ENCODE measurements around the gene ABLIM1.

Gene ABLIM1

DNA sequence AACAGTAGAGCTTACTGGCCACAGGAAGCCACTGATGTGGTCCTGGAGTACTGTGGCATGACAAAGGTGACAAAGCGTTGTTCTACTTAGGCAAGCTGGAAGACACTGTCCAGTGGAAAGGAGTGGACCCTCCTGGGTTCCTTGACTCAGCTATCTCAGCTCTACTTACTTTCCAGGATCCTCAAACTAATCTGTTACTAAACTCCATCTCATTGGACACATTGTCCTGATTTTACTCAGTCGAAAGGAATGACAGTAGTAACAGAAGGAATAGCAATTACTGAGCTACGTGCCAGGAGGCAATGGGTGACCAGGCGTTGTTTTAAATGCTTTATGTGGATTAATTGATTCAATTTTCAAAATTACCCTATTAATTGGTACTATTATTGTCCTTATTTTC is 41.6 kb downstream of the ABLIM1 start:
- no peak for TF ChIP-seq FOXP2 (optimal IDR thresholded peaks at IDR 0.05; ENCODE audit: borderline replicate concordance, extremely low read depth, extremely low read length, insufficient read depth)
- no peak for TF ChIP-seq TAF1 (IDR thresholded peaks at IDR 0.05; ENCODE audit: borderline replicate concordance, insufficient read depth, low read length)
- TF ChIP-seq POLR2AphosphoS5 (IDR thresholded peaks at IDR 0.05; ENCODE audit: low read depth, low read length), result no peak
- TF ChIP-seq SIN3A (IDR thresholded peaks at IDR 0.05; ENCODE audit: borderline replicate concordance, insufficient read depth, low read length), result no peak
- TF ChIP-seq REST (IDR thresholded peaks at IDR 0.05; ENCODE audit: insufficient read depth in 1 of 2, low read depth in 2 of 2, low read length in 2 of 2), result no peak

DNA sequence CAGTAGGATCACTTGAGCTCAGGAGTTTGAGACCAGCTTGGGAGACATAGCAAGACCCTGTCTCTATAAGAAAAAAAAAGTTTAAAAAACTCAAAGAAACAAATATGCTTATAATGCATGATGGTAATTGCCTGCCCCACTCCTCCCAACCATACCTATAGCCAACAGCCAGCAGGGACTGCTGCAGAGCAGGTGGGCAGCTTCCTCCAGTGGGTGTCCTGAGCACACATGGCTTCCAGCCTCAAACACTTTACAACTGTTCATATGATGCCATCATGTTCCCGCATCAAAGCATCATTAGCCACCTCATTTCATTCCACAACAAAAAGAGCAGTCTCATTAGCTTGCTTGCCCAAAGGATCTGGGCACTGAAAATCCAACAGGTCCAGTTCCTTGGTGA is 42.0 kb downstream of the ABLIM1 start:
- TF ChIP-seq SIN3A (IDR thresholded peaks at IDR 0.05; ENCODE audit: borderline replicate concordance, insufficient read depth, low read length) (no peak), REST (IDR thresholded peaks at IDR 0.05; ENCODE audit: insufficient read depth in 1 of 2, low read depth in 2 of 2, low read length in 2 of 2) (no peak), FOXP2 (optimal IDR thresholded peaks at IDR 0.05; ENCODE audit: borderline replicate concordance, extremely low read depth, extremely low read length, insufficient read depth) (no peak), POLR2AphosphoS5 (IDR thresholded peaks at IDR 0.05; ENCODE audit: low read depth, low read length) (no peak), TAF1 (IDR thresholded peaks at IDR 0.05; ENCODE audit: borderline replicate concordance, insufficient read depth, low read length) (no peak)

DNA sequence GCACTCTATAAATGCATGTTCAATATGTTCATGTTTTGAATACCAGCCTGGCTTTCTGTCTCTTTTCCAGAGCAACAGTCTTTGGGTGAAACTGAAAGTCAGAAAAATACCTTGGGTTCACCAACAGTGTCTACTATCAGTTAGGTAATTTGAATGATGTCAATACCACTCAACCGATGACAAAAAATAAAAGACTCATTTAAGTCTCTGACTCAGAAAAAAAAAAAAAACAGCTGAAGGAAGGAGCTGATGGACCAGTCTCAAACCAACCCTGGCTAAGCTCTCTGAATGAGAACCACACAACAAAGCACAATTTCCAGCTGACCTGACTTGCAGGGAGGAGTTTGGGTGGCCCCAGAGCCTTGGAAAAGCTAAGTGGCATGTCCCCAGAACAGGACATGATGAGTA is 42.5 kb downstream of the ABLIM1 start:
- TF ChIP-seq POLR2AphosphoS5 (IDR thresholded peaks at IDR 0.05; ENCODE audit: low read depth, low read length) (no peak), TAF1 (IDR thresholded peaks at IDR 0.05; ENCODE audit: borderline replicate concordance, insufficient read depth, low read length) (no peak), FOXP2 (optimal IDR thresholded peaks at IDR 0.05; ENCODE audit: borderline replicate concordance, extremely low read depth, extremely low read length, insufficient read depth) (no peak), SIN3A (IDR thresholded peaks at IDR 0.05; ENCODE audit: borderline replicate concordance, insufficient read depth, low read length) (no peak), REST (IDR thresholded peaks at IDR 0.05; ENCODE audit: insufficient read depth in 1 of 2, low read depth in 2 of 2, low read length in 2 of 2) (no peak)

DNA sequence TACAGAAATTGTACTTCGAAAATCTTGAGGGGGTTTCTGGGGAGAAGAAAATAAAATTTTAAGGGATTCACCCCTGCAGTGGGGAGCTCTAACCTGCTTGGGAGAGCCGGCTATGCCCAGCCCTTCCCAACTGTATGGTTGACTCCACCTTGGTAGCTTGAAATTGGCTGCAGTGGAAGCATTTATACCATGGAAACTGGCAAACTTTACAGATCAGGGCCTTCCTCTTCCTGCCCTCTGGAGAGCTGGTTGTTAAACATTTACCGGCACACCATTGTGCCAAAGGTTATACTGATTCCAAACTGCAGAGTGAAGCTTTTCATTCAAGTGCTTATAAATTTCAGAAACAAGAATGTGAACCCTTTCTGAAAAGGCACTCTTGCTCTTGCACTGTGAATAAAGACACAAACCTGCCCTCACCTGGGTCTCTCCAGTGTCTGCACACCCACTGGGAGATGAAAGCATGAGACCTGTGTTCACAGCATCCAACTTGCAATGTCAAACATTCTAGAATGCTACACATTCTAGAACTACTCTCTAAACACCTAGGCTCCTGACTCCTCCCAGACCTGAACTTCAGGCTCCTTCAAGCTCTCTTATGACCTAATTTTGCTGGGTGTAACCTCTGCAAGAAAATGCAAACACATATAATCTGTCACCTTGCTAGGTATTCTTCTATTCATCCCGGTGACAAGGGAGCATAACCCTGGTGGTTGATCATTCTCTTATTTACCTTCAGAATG is 44.7 kb downstream of the ABLIM1 start:
- TF ChIP-seq REST (IDR thresholded peaks at IDR 0.05; ENCODE audit: insufficient read depth in 1 of 2, low read depth in 2 of 2, low read length in 2 of 2) (no peak), SIN3A (IDR thresholded peaks at IDR 0.05; ENCODE audit: borderline replicate concordance, insufficient read depth, low read length) (no peak), TAF1 (IDR thresholded peaks at IDR 0.05; ENCODE audit: borderline replicate concordance, insufficient read depth, low read length) (no peak), POLR2AphosphoS5 (IDR thresholded peaks at IDR 0.05; ENCODE audit: low read depth, low read length) (no peak), FOXP2 (optimal IDR thresholded peaks at IDR 0.05; ENCODE audit: borderline replicate concordance, extremely low read depth, extremely low read length, insufficient read depth) (no peak)
